Astrocyte (in vitro differentiated cells and primary cell): Measurements from ENCODE around the gene VARS1. TPM values are rescaled to one million over a fixed set of nuclear protein-coding genes. Genes with fewer than 3 reads are reported as not detected.
A peak's percentile ranks its signal among the peaks of the same experiment; 100 is the strongest.

Source experiments
- DNase-seq: peaks from one replicate; pipeline ENCODE4 v3.0.0-alpha.2; 2010; ENCODE audit warnings: low read depth
- FAIRE-seq: peaks from 2 replicates; lab custom pipeline; 2011; peaks lifted over from hg19 to GRCh38; lab: Jason Lieb, UNC
- H2AFZ ChIP-seq: 2 replicates; pipeline ENCODE4 v1.6.0; 2012; ENCODE audit warnings: low read depth, low read length, inconsistent platforms
- H3K27ac ChIP-seq: 2 replicates; pipeline ENCODE4 v1.5.1; 2011; ENCODE audit warnings: low read depth, low read length, inconsistent platforms
- H3K27me3 ChIP-seq: 2 replicates; pipeline ENCODE4 v1.6.0; 2011; ENCODE audit warnings: low read length, inconsistent platforms; ENCODE audit not compliant: insufficient read depth
- H3K36me3 ChIP-seq: 2 replicates; pipeline ENCODE4 v1.5.1; 2011; ENCODE audit warnings: low read length, inconsistent platforms; ENCODE audit not compliant: insufficient read depth
- H3K4me1 ChIP-seq: 2 replicates; pipeline ENCODE4 v1.5.1; 2011; ENCODE audit warnings: low read length, inconsistent platforms; ENCODE audit not compliant: insufficient read depth
- H3K4me2 ChIP-seq: 2 replicates; pipeline ENCODE4 v1.6.0; 2012; ENCODE audit warnings: low read length, inconsistent platforms
- H3K4me3 ChIP-seq: 2 replicates; pipeline ENCODE4 v1.5.1; 2011; ENCODE audit warnings: low read depth, mild to moderate bottlenecking, low read length, inconsistent platforms; ENCODE audit not compliant: insufficient read depth
- H3K79me2 ChIP-seq: 2 replicates; pipeline ENCODE4 v1.6.0; 2012; ENCODE audit warnings: mild to moderate bottlenecking, low read length, inconsistent platforms; ENCODE audit not compliant: insufficient read depth
- H3K9ac ChIP-seq: 2 replicates; pipeline ENCODE4 v1.6.0; 2012; ENCODE audit warnings: mild to moderate bottlenecking, low read length, inconsistent platforms
- H3K9me3 ChIP-seq: 2 replicates; pipeline ENCODE4 v1.5.1; 2012; ENCODE audit warnings: low read depth, mild to moderate bottlenecking, low read length, inconsistent platforms; ENCODE audit not compliant: insufficient read depth
- H4K20me1 ChIP-seq: 2 replicates; pipeline ENCODE4 v1.6.0; 2012; ENCODE audit warnings: low read length, inconsistent platforms; ENCODE audit not compliant: insufficient read depth
- H3K27ac Mint-ChIP-seq: one replicate; pipeline ENCODE4 v1.8.0; 2021; ENCODE audit warnings: mild to moderate bottlenecking, mixed read lengths; ENCODE audit not compliant: unreplicated experiment
- H3K27me3 Mint-ChIP-seq: one replicate; pipeline ENCODE4 v1.8.0; 2021; ENCODE audit warnings: low read depth, mixed read lengths; ENCODE audit not compliant: unreplicated experiment
- H3K36me3 Mint-ChIP-seq: one replicate; pipeline ENCODE4 v1.8.0; 2021; ENCODE audit warnings: low read depth, mixed read lengths; ENCODE audit not compliant: unreplicated experiment
- H3K4me1 Mint-ChIP-seq: one replicate; pipeline ENCODE4 v1.8.0; 2021; ENCODE audit warnings: low read depth, mixed read lengths; ENCODE audit not compliant: unreplicated experiment
- H3K4me3 Mint-ChIP-seq: one replicate; pipeline ENCODE4 v1.8.0; 2021; ENCODE audit warnings: mild to moderate bottlenecking, moderate library complexity, mixed read lengths; ENCODE audit not compliant: unreplicated experiment
- H3K9me3 Mint-ChIP-seq: one replicate; pipeline ENCODE4 v1.8.0; 2021; ENCODE audit warnings: mild to moderate bottlenecking, mixed read lengths; ENCODE audit not compliant: unreplicated experiment
- CTCF ChIP-seq: IDR thresholded peaks from 2 replicates; pipeline ENCODE4 v1.5.1; 2011; ENCODE audit warnings: low read depth, mild to moderate bottlenecking, inconsistent platforms, low read length, moderate library complexity; ENCODE audit not compliant: insufficient read depth
- EZH2 ChIP-seq: IDR thresholded peaks from 2 replicates; pipeline ENCODE4 v1.6.1; 2012; ENCODE audit warnings: mild to moderate bottlenecking, low read length, inconsistent platforms; ENCODE audit not compliant: insufficient read depth
- total RNA-seq: library from RNA; stranded (reverse); gene quantifications from 2 replicates; pipeline ENCODE4 v1.2.1, GENCODE V29; 2021

VARS1 gene
- total RNA-seq, 1 donor from 2014 or later, result 94.8 TPM

DNA sequence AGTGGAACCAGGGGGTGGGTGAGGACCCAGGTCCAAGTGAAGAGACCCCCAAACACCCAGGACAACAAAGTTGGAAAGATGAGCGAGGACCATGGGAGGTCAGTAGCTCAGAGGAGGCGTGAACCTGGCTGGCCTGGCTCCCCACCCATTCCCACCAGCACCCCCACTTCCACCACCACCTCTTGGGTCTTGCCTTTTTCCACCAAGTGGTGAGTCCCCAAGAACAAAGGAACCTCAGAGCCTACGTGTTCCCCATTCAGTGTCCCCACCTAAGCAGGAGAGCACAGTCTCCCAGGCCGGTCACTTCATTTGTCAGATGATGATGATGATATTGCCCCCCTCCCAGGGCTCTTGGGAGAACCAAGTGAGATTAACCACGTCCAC, 17.9 kb downstream of the VARS1 start:
- no peak overlapping the region for H3K4me3 Mint-ChIP-seq
- H3K4me1 Mint-ChIP-seq, result peaks cover 6% of the 10 kb centered on the region
- H3K4me1 ChIP-seq, result peaks cover 16% of the 10 kb centered on the region
- H4K20me1 ChIP-seq, result peaks cover 9% of the 10 kb centered on the region
- H3K36me3 Mint-ChIP-seq, result peaks cover 21% of the 10 kb centered on the region
- DNase-seq (no peak), FAIRE-seq (no peak)
- H3K9me3 ChIP-seq, result no peaks in the 10 kb centered on the region
- H3K4me2 ChIP-seq, result peak overlapping the region; percentile 81
- H3K27ac ChIP-seq, result peak overlapping the region; percentile 21
- TF ChIP-seq EZH2 (no peak), CTCF (no peak)
- H3K27me3 Mint-ChIP-seq, result no peaks in the 10 kb centered on the region
- H3K9ac ChIP-seq, result no peak overlapping the region
- no peak overlapping the region for H2AFZ ChIP-seq
- no peaks in the 10 kb centered on the region for H3K36me3 ChIP-seq
- H3K27ac Mint-ChIP-seq, result no peak overlapping the region
- H3K4me3 ChIP-seq, result no peak overlapping the region
- no peaks in the 10 kb centered on the region for H3K9me3 Mint-ChIP-seq
- H3K79me2 ChIP-seq, result no peaks in the 10 kb centered on the region
- H3K27me3 ChIP-seq, result no peaks in the 10 kb centered on the region

GRCh38 chr6:31776989-31777666, 18.4 kb downstream of the VARS1 start, which contains the start of gene VWA7:
VWA7 (minus strand) TSS chr6:31777328; CDS start chr6:31776779, 549 bp downstream.
- no peak for FAIRE-seq
- Histone ChIP-seq H3K36me3 (no peaks in the 10 kb centered on the region), H3K79me2 (no peaks in the 10 kb centered on the region), H3K4me2 (peak within 1 kb of the TSS; percentile 81), H2AFZ (no peak within 1 kb of the TSS), H4K20me1 (peaks cover 9% of the 10 kb centered on the region), H3K4me3 (no peak within 1 kb of the TSS), H3K27me3 (no peaks in the 10 kb centered on the region), H3K27ac (peak within 1 kb of the TSS; percentile 21), H3K9me3 (no peaks in the 10 kb centered on the region), H3K4me1 (peaks cover 16% of the 10 kb centered on the region), H3K9ac (peak within 1 kb of the TSS; percentile 46)
- no peak for TF ChIP-seq EZH2
- no peak for TF ChIP-seq CTCF
- H3K4me1 Mint-ChIP-seq, result peaks cover 6% of the 10 kb centered on the region
- peak; percentile 66 for DNase-seq
- no peaks in the 10 kb centered on the region for H3K9me3 Mint-ChIP-seq
- peaks cover 19% of the 10 kb centered on the region for H3K36me3 Mint-ChIP-seq
- no peaks in the 10 kb centered on the region for H3K27me3 Mint-ChIP-seq
- H3K27ac Mint-ChIP-seq, result peak within 1 kb of the TSS; percentile 41
- no peak within 1 kb of the TSS for H3K4me3 Mint-ChIP-seq

- H3K36me3 Mint-ChIP-seq, result peaks cover 15% of the 10 kb centered on the region
- no peak overlapping the region for H3K4me3 ChIP-seq
- peaks cover 4% of the 10 kb centered on the region for H4K20me1 ChIP-seq
- H2AFZ ChIP-seq, result no peak overlapping the region
- H3K4me1 Mint-ChIP-seq, result peaks cover 6% of the 10 kb centered on the region
- peak overlapping the region; percentile 46 for H3K9ac ChIP-seq
- TF ChIP-seq CTCF, result no peak
- TF ChIP-seq EZH2, result no peak
- no peaks in the 10 kb centered on the region for H3K79me2 ChIP-seq
- H3K4me1 ChIP-seq, result peaks cover 16% of the 10 kb centered on the region
- no peaks in the 10 kb centered on the region for H3K36me3 ChIP-seq
- H3K27ac ChIP-seq, result no peak overlapping the region
- H3K9me3 ChIP-seq, result no peaks in the 10 kb centered on the region
- no peak overlapping the region for H3K4me3 Mint-ChIP-seq
- no peaks in the 10 kb centered on the region for H3K27me3 Mint-ChIP-seq
- H3K9me3 Mint-ChIP-seq, result no peaks in the 10 kb centered on the region
- peak overlapping the region; percentile 81 for H3K4me2 ChIP-seq
- peak overlapping the region; percentile 41 for H3K27ac Mint-ChIP-seq
- DNase-seq (no peak), FAIRE-seq (no peak)
- H3K27me3 ChIP-seq, result no peaks in the 10 kb centered on the region
These were observed 19.0 kb downstream of the VARS1 start for GRCh38 chr6:31776485-31776988.
